Neural progenitor cell (in vitro differentiated cells): ENCODE results near the gene PDE9A.

Experiments
- EZH2phosphoT487 ChIP-seq: fragments of 200-600 bp; sonication (generic); IDR thresholded peaks from 2 replicates; pipeline ENCODE4 v1.6.1; 2017; ENCODE audit warnings: antibody characterized with exemption
- TF ChIP-seq, protein P1 (sequence below): fragments of 200-600 bp; sonication (generic); IDR thresholded peaks from 2 replicates; pipeline ENCODE4 v1.5.1; 2017; ENCODE audit warnings: antibody characterized with exemption, mild to moderate bottlenecking

DNA sequence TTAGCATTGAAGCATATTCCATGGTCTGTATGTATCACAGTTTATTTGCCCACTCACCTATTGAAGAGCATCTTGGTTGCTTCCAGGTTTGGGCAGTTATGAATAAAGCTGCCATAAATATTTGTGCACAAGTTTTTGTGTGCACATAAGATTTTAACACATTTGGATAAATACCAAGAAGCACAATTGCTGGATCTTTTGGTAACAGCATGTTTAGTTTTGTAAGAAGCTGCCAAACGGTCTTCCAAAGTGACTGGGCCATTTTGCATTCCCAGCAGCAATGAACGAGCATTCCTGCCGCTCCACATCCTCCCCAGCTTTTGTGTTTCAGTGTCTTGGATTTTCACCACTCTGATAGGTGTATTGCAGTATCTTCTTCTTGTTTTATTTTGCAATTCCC is 62.7 kb downstream of the PDE9A start:
- TF ChIP-seq, protein P1, sequence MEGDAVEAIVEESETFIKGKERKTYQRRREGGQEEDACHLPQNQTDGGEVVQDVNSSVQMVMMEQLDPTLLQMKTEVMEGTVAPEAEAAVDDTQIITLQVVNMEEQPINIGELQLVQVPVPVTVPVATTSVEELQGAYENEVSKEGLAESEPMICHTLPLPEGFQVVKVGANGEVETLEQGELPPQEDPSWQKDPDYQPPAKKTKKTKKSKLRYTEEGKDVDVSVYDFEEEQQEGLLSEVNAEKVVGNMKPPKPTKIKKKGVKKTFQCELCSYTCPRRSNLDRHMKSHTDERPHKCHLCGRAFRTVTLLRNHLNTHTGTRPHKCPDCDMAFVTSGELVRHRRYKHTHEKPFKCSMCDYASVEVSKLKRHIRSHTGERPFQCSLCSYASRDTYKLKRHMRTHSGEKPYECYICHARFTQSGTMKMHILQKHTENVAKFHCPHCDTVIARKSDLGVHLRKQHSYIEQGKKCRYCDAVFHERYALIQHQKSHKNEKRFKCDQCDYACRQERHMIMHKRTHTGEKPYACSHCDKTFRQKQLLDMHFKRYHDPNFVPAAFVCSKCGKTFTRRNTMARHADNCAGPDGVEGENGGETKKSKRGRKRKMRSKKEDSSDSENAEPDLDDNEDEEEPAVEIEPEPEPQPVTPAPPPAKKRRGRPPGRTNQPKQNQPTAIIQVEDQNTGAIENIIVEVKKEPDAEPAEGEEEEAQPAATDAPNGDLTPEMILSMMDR: no peak
- TF ChIP-seq EZH2phosphoT487: no peak
